Panc1 (cell line): Measurements from ENCODE around the gene IL17C.

Experiments used
- CTCF ChIP-seq: fragments of 450-650 bp; IDR thresholded peaks from 2 replicates; pipeline ENCODE4 v1.5.1; 2017; ENCODE audit warnings: mild to moderate bottlenecking
- POLR2AphosphoS5 ChIP-seq: IDR thresholded peaks from 2 replicates; pipeline ENCODE4 v1.6.1; 2012; ENCODE audit warnings: mild to moderate bottlenecking, low read depth, low read length, moderate library complexity
- SIN3A ChIP-seq: IDR thresholded peaks from 2 replicates; pipeline ENCODE4 v1.6.1; 2012; ENCODE audit warnings: low read depth, mild to moderate bottlenecking, low read length, moderate library complexity, borderline replicate concordance; ENCODE audit not compliant: insufficient read depth

DNA sequence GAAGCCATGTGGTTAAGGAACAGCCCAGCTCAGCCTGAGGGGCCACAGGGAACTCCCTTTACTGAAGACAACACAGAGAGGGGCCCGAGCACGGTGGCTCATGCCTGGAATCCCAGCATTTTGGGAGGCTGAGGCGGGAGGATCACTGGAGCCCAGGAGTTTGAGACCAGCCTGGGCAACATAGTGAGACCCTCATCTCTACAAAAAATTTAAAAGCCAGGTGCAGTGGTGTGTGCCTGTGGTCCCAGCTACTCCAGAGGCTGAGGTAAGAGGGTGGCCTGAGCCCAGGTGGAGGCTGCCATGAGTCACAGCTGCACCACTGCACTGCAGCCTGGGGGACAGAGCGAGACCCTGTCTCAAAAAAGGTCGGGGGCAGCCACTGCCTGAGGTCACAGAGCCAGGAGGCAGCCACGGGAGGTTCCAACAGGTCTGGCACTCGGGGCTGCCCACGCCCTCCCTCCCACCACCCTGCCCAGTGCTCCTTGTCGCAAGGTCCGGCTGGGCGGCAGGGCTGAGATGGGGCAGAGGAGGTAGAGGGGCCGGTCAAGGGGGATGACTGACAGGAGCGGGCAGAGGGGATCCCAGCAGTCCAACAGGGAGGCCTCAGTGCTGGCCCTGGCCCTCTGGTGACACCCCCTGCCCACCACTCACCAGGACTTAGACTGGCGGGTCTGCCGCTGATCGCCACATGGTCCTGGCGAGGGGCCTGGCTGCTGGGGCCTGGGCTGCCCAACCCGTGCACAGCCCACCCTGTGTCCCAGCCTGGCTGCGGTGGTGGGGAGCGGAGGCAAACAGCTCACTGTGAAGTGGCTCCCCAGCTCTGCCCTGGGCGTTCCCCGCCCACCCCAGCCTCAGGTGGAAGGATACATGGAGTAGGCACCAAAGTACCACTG is 9.1 kb downstream of the IL17C start:
- TF ChIP-seq POLR2AphosphoS5 (no peak), CTCF (no peak), SIN3A (no peak)
